HG02885 (cell line): ENCODE results near the gene DUS2.

Source experiments
- ATAC-seq: cut with Tn5 transposase; IDR thresholded peaks from one replicate; pipeline ENCODE4 v1.9.1; 2021; ENCODE audit warnings: mild to moderate bottlenecking; ENCODE audit not compliant: unreplicated experiment, poor library complexity

DUS2 gene

GRCh38 chr16:68040506-68041288 lies 17.6 kb downstream of the DUS2 start:
- peak; percentile 78 for ATAC-seq

DNA sequence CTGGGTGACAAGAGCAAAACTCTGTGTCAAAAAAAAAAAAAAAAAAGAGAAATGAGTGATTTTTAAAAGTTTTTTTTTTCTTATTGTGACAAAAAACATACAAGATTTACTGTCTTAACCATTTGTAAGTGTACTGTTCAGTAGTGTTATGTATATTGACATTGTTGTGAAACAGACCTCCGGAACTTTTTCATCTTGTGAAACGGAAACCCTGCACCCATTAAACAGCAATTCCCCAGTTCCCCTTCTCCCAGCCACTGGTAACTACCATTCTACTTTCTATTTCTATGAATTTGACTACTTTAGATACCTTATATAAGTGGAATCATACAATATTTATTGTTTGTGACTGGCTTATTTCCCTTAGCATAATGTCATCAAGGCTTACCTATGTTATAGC lies 18.7 kb downstream of the DUS2 start:
- no peak for ATAC-seq

DNA sequence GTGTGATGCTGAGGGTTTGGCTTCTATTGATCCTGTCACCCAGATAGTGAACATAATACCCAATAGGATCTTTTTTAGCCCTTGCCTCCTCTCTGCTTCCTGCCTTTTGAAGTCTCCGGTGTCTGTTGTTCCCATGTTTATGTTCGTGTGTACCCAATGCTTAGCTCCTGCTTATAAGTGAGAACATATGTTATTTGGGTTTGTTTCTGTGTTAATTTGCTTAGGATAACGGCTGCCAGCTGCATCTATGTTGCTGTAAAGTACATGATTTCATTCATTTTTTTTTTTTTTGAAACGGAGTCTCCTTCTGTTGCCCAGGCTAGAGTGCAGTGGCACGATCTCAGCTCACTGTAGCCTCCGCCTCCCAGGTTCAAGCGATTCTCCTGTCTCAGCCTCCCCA lies 23.0 kb downstream of the DUS2 start:
- ATAC-seq = no peak

DNA sequence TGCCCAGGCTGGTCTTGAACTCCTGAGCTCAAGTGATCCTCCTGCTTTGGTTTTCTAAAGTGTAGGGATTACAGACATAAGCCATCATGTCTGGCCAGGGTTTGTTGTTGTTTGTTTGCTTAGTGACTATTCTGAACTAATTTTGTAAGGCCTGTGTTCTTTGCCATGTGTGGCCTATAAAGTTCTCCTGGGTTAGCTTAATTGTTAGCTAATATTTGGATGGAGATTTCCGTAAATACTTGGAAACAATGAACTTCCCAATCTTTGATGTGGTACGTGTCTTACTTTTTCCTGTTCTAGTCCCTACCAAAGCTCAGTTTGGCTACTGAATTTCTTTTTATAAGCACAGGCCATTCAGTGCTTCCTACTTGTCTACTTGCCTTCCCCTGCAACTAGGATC lies 24.9 kb downstream of the DUS2 start:
- ATAC-seq = no peak

GRCh38 chr16:68049449-68049848 lies 26.4 kb downstream of the DUS2 start:
- ATAC-seq = no peak

- no peak for ATAC-seq
Measured at GRCh38 chr16:68055395-68055794, 32.3 kb downstream of the DUS2 start.

- ATAC-seq = no peak
Measured at GRCh38 chr16:68059804-68060203, 36.7 kb downstream of the DUS2 start.

DNA sequence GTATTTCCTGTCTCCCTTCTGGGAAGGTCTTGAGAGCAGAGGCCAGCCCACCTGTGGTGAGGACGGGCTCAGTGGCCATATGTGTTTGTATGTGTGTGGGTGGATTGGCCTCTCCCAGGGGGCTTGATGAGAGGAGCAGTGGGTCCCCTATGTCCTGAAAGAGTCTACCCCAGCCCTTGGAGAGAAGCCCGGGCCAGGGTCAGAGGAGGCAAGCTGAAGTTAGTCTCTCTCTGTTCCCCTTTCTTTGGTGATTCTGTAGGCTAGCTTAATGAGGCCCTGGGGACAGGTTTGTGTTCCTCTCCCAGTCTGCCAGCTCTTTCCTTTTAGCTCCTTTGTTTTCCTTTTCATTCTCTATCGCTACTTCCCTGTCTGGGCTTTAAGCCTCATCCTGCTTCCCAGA lies 38.3 kb downstream of the DUS2 start:
- no peak for ATAC-seq

DNA sequence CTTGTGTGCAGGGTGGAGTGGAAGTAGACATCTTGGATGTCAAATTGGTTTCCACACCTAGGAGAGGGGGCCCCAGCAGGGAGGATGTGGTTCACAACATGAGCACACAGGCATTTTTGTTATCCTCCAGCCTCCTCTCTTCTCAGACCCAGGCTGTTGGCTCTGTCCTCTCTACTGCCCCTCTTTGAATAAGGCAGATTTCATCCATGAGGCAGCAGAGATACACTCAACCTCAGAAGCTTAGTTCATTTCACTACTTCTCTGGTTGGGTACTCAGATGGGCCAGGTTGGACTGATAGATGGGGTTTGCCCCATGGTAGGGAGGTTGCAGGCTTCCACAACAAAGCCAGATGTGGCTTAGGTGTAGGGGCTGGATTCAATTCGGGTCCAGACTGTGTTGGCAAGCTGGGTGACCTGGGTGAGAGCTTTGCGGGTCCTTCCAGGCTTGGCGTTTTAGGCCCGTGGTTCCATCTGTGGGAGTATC lies 39.9 kb downstream of the DUS2 start:
- no peak for ATAC-seq

DNA sequence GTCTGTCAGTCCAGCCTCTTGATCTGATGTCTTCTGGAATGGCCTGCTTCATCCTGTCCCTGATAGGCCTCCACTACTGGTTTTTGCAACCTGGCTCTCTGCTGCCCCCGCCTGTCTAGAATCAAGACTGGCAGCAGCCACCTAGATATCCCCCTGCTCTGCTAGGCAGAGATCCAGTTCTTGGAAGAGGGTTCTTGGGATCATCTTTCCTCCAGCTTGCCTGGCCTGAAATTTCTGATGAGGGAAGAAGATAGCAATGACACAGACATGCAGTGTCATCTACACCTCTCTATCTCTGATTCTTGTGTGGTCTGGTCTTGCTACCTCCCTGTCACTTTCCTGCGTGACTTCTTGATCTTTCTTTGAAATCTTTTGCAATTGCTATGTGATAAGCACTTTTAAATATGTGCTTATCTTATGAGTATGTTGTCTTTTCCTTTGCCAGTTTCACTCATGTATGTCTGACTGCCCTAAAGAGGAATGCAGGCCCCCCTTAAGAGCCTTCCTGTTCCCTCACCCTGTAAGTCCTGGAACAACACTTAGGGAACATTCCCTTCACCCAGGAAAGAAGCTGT lies 41.8 kb downstream of the DUS2 start:
- no peak for ATAC-seq

GRCh38 chr16:68065716-68066305 lies 42.7 kb downstream of the DUS2 start:
- no peak for ATAC-seq

DNA sequence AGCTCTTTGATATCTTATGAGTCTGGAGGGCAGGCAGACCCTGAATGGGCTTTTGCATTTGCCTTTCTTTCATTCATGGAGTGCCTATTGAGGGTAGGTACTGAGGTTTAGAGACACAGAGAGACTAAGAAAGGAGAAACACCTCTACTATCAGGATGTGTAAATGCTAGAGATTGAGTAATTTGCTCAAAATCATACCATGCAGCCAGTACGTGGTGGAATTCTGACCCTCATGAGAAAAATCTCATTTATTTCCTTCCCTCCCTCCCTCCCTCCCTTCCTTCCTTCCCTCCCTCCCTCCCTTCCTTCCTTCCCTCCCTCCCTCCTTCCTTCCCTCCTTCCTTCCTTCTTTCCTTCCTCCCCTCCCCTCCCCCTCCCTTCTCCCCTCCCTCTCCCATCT lies 43.7 kb downstream of the DUS2 start:
- ATAC-seq = no peak

GRCh38 chr16:68068926-68069325 lies 45.8 kb downstream of the DUS2 start:
- no peak for ATAC-seq

- ATAC-seq = no peak
Measured at GRCh38 chr16:68069511-68070248, 46.6 kb downstream of the DUS2 start.

GRCh38 chr16:68070249-68070730 lies 47.2 kb downstream of the DUS2 start:
- no peak for ATAC-seq

DNA sequence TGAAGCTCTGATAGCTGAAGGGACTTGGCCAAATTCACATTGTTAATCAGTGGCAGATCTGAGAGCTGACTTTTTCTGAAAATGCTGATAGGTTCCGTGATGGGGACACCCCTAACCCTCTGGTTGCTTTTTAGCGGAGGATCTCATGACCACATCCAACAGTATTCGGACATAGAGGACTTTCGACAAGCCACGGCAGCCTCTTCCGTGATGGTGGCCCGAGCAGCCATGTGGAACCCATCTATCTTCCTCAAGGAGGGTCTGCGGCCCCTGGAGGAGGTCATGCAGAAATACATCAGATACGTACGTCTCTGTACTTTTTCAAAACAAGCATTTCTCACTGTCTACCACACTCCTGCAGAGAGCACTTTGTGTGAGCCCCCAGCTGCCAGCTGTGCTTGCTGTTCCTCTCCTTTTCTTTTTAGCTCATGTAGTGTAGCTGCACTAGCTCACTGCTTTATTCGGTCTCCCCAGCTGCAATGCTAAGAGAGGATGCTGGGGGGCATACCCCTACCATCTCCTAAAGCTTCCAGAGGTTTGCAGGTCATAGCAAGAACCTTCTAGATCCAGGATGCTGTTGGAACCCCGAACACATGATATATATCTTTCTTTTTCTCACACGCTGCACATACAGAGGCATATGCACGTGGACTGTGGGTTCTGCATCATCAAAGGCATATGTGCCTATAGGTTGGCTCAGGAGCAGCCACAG lies 47.9 kb downstream of the DUS2 start:
- no peak for ATAC-seq

DNA sequence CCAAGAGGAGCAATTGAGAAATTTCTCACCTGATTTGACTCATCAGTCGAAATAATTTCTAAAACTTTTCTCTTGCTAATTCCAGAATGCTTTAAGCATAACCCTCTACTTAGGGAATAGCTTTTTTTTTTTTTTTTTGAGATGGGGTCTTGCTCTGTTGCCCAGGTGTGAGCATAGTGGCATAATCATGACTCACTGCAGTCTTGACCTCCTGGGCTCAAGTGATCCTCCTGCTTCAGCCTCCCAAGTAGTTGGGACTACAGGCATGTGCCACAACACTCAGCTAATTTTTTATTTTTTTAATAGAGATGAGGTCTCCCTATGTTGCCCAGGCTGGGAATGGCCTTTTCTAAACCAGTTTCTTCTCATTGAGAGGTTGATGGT lies 48.4 kb downstream of the DUS2 start:
- ATAC-seq = no peak

DNA sequence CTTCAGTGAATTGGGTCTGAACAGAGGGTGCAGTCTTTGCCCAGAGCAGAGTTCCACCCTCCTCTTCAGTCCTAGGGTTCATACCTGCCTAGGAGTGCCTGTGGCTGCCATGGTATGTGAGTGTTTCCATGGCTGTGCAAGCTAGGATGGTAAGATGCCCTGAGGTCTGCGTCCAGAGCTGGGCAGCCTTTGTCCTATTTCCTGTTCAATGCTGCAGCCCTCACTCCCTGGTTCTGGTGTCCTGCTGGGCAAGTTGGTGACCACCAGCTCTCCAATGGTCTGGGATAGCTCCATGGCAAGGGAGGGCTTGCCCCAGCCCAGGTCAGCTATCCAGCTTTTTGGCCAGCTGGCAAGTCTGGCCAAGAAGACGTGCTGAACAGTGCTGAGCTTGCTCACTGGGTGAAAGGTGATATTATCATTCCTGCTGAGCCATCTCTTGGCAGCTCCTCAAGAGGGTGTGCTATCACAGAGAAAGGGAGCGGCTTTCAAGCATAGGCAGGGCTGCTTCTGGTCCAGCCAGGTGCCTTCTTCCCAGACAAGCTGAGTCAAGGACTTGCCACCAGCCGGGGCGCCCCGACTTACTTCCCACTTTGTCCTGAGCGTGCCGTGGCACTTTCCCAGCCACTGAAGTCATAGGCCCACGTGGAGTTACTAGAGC lies 49.1 kb downstream of the DUS2 start:
- no peak for ATAC-seq

DNA sequence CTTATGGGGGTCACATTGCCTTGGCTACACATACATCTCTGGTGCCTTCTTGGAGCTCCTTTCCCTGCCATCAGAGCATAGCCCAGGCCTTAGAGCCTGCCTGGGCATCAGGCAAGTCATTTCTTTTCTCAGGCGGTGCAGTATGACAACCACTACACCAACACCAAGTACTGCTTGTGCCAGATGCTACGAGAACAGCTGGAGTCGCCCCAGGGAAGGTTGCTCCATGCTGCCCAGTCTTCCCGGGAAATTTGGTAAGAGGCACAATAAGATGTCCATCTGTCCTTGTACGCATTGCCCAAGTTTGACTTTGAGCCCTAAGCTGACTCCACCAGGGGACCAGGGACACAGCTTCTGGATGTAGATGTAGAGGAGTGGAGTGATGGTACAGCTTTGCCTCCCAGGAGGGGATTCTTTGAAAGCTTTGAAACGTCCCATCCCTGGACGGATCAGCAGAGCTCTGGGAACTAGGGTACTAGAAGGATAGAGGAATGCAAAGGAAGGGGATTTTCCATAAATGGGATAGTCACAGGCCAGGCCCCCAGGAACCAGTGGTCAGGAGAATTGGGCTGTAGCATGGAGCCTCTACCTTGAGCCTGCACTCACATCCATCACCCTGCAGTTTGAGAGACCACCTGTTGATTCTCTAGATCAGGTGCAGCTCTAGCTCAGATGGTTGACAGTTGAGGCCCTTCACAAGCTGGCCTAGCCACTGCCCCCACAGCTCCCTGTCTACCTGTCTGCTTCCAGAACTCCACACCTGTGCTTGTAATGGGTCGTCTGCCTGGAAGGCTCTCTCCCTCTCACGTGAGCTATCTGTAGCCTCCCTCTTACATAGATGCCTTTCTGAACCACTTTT lies 51.0 kb downstream of the DUS2 start:
- no peak for ATAC-seq
